Effector memory CD8-positive, alpha-beta T cell (primary cell): Measurements from ENCODE around the gene MAOA.
"Not testable (repeated sequence)": the region's sequence is repeated elsewhere in the genome, so short reads cannot be mapped to it uniquely, and the experiment has no call there.

Experiments
- ATAC-seq: fragments of 150-1000 bp; cut with Tn5 transposase; replicated peaks from 2 replicates; pipeline ENCODE4 v1.10.0; 2021; ENCODE audit warnings: mild to moderate bottlenecking, moderate library complexity
- DNase-seq, 3 experiments: peaks; one replicate each; pipeline ENCODE4 v3.0.0; 2021
- H3K27ac Mint-ChIP-seq, 2 donors: one replicate each; pipeline ENCODE4 v1.8.0; 2022; ENCODE audit warnings: mild to moderate bottlenecking in 2 of 2, mixed read lengths in 2 of 2, moderate library complexity in 2 of 2
- H3K27me3 Mint-ChIP-seq, 2 donors: one replicate each; pipeline ENCODE4 v1.8.0; 2022; ENCODE audit warnings: mixed read lengths in 2 of 2
- H3K36me3 Mint-ChIP-seq: one replicate; pipeline ENCODE4 v1.8.0; 2022; ENCODE audit warnings: mild to moderate bottlenecking, moderate library complexity, mixed read lengths; ENCODE audit not compliant: insufficient read depth
- H3K4me1 Mint-ChIP-seq, 2 donors: one replicate each; pipeline ENCODE4 v1.8.0; 2022; ENCODE audit warnings: low read depth in 2 of 2, mixed read lengths in 2 of 2
- H3K4me3 Mint-ChIP-seq, 2 donors: one replicate each; pipeline ENCODE4 v1.8.0; 2022; ENCODE audit warnings: mild to moderate bottlenecking in 2 of 2, mixed read lengths in 2 of 2, moderate library complexity in 2 of 2
- H3K9me3 Mint-ChIP-seq, 2 donors: one replicate each; pipeline ENCODE4 v1.8.0; 2022; ENCODE audit warnings: mixed read lengths in 2 of 2
- total RNA-seq, 9 experiments: gene quantifications; one replicate each; lab custom pipeline; 2026; lab: John Stamatoyannopoulos, UW

Gene MAOA
- 0 to 21.8 (median 1.3) reads per million in 9 experiments for total RNA-seq

DNA sequence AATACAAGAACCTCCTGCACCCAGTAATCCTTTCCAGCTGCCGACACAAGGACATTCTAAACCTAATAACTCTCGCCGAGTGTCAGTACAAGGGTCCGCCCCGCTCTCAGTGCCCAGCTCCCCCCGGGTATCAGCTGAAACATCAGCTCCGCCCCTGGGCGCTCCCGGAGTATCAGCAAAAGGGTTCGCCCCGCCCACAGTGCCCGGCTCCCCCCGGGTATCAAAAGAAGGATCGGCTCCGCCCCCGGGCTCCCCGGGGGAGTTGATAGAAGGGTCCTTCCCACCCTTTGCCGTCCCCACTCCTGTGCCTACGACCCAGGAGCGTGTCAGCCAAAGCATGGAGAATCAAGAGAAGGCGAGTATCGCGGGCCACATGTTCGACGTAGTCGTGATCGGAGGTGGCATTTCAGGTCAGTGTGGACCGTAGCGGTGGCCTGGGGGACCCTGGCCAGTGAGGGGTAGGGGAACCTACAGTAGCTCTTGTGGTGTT, at the start of gene MAOA:
TSS of gene MAOA (plus strand) at position 295 of the 490 bp plus-strand sequence. CDS start at position 338, 43 bp downstream.
- Mint-ChIP-seq H3K27me3 (no peaks in the 10 kb centered on the region), H3K27ac (peak within 1 kb of the TSS; percentile 57 to 75), H3K9me3 (no peaks in the 10 kb centered on the region), H3K4me3 (peak within 1 kb of the TSS; percentile 85 to 93), H3K36me3 (peaks cover 11% of the 10 kb centered on the region), H3K4me1 (peaks cover 9 to 14% of the 10 kb centered on the region in 2 donors)
- no peak for ATAC-seq
- peak in 2 of 3 experiments; percentile 6 to 8 for DNase-seq

DNA sequence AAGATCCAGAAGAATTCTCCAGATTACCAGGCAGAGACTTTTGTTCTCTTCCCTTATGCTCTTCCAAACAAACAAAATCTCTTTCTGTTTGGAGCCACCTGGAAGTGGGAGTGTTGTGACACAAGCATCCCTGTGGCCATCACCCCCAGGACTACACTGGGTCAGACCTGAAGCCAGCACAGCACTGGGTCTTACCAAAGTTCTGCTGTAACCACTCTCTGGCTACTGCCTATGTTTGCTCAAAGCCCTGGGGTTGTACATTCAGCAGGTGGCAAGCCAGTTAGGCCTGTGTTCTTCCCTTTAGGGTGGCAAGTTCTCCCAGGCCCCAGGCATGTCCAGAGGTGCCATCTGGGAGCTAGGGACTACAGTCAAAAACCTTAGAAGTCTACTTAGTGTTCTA, 43.7 kb upstream of the MAOA start:
- Mint-ChIP-seq H3K27me3 (peaks cover 23 to 30% of the 10 kb centered on the region in 2 donors), H3K27ac (no peak overlapping the region), H3K4me3 (no peak overlapping the region), H3K9me3 (no peaks in the 10 kb centered on the region), H3K36me3 (no peaks in the 10 kb centered on the region), H3K4me1 (no peaks in the 10 kb centered on the region)
- DNase-seq (no peak), ATAC-seq (no peak)

DNA sequence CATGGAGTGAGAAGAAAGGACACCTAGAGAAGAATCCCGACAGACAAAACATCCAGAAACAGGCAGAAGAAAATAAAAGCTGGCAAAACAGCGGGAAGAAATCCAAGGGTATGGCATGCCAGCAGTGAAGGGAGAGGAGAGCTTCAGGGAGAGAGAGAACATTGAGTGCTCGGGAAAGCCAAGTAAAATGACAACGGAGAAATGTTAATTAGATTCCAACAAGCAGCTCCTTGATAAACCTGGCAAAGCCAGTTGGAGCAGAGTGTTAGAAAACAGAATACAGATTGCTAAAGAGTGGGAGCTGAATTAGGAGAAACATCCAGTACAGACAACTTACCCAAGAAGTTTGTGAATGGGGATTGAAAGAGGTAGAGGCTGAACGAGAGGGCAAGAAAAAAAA, 40.4 kb upstream of the MAOA start:
- no peaks in the 10 kb centered on the region for H3K36me3 Mint-ChIP-seq
- H3K9me3 Mint-ChIP-seq = no peaks in the 10 kb centered on the region
- peaks cover 17 to 30% of the 10 kb centered on the region in 2 donors for H3K27me3 Mint-ChIP-seq

DNA sequence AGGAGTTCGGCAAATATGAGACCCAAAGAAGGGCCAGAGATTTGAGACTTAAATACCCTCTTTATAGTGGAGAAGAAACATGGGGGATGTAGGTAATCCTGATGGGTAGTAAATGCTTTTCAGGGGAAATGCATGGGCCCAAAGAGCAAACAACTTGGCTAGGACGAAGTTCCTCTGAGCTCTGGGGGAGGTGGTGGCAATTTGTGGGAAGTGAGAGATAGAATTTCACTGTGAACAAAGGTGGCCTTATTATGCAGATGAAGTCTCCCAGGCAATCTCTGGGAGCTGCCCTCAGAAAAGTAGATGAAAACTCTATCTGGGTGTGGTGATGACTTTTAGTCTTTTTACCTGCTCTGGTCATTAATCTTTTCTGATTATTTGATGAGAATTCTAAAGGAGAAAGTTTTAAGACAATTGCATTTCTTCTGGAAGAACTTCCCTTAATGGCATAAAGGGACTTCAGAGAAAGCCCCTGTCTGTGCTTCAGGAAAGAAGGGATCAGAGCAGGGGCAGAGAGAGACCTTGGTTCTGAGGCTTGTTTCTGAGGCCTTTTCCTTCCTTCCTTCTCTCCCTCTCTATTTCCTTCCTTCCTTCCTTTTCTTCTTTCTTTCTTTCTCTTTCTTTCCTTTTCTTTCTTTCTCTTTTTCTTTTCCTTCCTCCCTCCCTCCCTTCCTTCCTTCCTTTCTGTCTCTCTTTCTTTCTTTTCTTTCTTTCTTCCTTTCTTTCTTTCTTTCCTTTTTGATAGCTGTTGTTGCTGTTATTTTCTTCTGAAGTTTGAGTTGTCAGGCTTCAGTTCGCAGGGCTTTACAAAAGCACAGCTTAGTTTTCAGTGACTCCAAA, 37.5 kb upstream of the MAOA start:
- DNase-seq (no peak), ATAC-seq (no peak)
- no peaks in the 10 kb centered on the region for H3K9me3 Mint-ChIP-seq
- no peak overlapping the region for H3K4me3 Mint-ChIP-seq
- H3K27ac Mint-ChIP-seq = no peak overlapping the region
- H3K36me3 Mint-ChIP-seq = no peaks in the 10 kb centered on the region
- H3K4me1 Mint-ChIP-seq = no peaks in the 10 kb centered on the region
- H3K27me3 Mint-ChIP-seq = peaks cover 17 to 24% of the 10 kb centered on the region in 2 donors

More for the DNA sequence above, 40.4 kb upstream of the MAOA start:
- DNase-seq = no peak
- no peak for ATAC-seq
- Mint-ChIP-seq H3K4me3 (no peak overlapping the region), H3K27ac (no peak overlapping the region), H3K4me1 (no peaks in the 10 kb centered on the region)

DNA sequence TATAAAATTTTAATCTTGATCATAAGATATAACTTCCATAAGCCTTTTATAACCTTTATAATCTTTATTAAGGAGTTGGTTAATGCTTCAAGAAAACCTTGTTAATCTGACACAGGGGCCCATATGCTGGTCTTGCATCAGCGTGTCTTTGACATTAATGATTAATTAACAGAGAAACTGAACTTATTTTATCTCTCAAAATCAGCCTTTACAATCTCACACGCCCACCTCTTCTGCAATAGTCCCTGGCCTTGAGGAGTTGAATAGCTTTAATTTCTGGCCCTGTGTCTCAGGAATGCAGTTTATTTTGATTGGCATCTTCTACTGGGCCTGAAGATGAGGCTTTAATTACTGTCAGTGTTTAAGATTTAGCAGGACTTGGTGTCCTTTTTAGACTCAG, 36.2 kb upstream of the MAOA start:
- H3K27me3 Mint-ChIP-seq = peaks cover 16 to 17% of the 10 kb centered on the region in 2 donors
- H3K36me3 Mint-ChIP-seq, DNase-seq, H3K9me3 Mint-ChIP-seq, ATAC-seq, H3K4me3 Mint-ChIP-seq, H3K27ac Mint-ChIP-seq, H3K4me1 Mint-ChIP-seq: not testable (repeated sequence)

DNA sequence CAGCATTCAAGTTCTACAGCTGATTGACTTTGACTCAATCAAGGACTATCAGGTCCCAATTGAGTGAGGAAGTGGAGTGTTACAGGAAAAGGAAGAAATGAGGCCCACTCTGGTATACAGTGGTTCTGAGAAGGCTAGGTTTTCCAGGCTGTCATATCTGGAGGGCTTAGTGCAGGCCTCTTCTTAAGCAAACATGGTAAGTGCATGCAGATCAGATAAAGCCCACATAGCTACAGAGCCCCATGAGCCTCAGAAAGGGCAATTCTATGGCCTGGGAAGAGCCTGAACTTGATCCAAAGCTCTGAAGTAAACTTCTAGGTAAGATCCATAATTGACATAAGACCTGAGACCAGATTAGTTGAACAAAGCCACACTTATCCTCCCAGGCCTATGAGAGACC, 29.0 kb upstream of the MAOA start:
- ATAC-seq (no peak), DNase-seq (no peak)
- H3K9me3 Mint-ChIP-seq = no peaks in the 10 kb centered on the region
- H3K27ac Mint-ChIP-seq = no peak overlapping the region
- H3K36me3 Mint-ChIP-seq = no peaks in the 10 kb centered on the region
- peaks cover 0 to 6% of the 10 kb centered on the region in 2 donors for H3K27me3 Mint-ChIP-seq
- H3K4me1 Mint-ChIP-seq = no peaks in the 10 kb centered on the region
- H3K4me3 Mint-ChIP-seq = no peak overlapping the region

DNA sequence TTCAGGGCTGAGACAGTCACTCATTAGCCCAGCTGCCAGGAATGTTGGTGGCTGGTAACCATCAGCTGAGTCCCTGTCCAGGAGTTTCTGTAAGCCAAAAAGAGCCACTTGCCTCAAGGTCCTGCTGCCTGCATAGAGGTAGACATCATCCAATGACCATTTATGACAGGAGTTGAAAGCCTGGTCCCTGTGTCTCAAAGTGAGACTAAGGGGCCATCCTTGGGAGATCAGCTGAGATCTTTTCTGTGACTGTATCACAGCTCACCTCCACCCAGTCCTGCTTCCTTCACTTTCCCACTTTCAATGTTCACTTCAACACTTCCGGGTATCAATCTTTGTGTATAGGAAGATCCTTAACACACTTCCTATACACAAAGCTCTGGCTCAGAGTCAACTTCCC, 28.4 kb upstream of the MAOA start:
- DNase-seq (no peak), ATAC-seq (no peak)
- no peaks in the 10 kb centered on the region for H3K36me3 Mint-ChIP-seq
- no peaks in the 10 kb centered on the region for H3K4me1 Mint-ChIP-seq
- H3K9me3 Mint-ChIP-seq = no peaks in the 10 kb centered on the region
- no peak overlapping the region for H3K27ac Mint-ChIP-seq
- H3K4me3 Mint-ChIP-seq = no peak overlapping the region
- peaks cover 0 to 6% of the 10 kb centered on the region in 2 donors for H3K27me3 Mint-ChIP-seq

DNA sequence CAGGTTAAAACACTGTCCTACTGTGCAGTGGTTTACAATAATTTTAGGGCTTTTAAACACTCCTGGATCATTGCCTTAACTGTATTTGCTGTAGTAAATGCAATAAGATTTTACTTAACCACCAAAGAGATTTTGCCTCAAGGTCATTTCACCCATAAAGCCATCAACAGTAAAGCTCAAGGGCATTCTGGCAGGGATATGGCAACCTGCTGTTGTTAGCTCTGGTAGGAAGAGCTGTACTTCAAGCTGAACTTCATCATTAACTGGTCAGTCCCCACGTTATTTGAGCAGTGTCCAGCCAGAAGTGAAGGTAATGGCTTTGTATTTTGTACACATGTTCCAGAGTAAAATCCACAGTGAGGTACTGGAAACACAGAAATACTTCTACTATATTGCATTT, 26.9 kb upstream of the MAOA start:
- ATAC-seq = no peak
- H3K9me3 Mint-ChIP-seq = no peaks in the 10 kb centered on the region
- no peak overlapping the region for H3K4me3 Mint-ChIP-seq

DNA sequence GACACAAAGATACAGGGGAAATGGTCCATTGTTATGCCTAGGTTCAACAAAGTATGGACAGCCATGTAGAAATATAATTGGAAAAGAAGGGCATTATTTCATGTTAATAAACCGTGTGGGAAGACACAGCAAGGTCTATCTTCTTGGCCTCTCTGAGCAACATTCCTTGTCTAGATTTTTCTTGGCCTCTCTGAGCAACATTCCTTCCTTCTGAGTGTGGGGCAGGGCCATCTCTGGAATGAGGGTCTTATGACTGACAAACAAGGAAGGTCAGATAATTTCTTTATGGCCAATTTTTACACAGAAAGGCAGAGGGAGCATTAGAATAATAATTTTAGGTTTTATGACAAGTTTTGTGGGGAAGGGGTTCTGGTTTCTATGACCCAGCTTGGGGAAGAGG, 24.3 kb upstream of the MAOA start:
- Mint-ChIP-seq H3K4me1 (no peaks in the 10 kb centered on the region), H3K4me3 (no peak overlapping the region), H3K27ac (no peak overlapping the region), H3K9me3 (no peaks in the 10 kb centered on the region), H3K27me3 (peaks cover 13 to 18% of the 10 kb centered on the region in 2 donors), H3K36me3 (no peaks in the 10 kb centered on the region)
- no peak for ATAC-seq
- no peak for DNase-seq

More for the DNA sequence above, 26.9 kb upstream of the MAOA start:
- no peaks in the 10 kb centered on the region for H3K36me3 Mint-ChIP-seq
- H3K4me1 Mint-ChIP-seq = no peaks in the 10 kb centered on the region
- no peak overlapping the region for H3K27ac Mint-ChIP-seq
- DNase-seq = no peak
- peaks cover 0 to 9% of the 10 kb centered on the region in 2 donors for H3K27me3 Mint-ChIP-seq

DNA sequence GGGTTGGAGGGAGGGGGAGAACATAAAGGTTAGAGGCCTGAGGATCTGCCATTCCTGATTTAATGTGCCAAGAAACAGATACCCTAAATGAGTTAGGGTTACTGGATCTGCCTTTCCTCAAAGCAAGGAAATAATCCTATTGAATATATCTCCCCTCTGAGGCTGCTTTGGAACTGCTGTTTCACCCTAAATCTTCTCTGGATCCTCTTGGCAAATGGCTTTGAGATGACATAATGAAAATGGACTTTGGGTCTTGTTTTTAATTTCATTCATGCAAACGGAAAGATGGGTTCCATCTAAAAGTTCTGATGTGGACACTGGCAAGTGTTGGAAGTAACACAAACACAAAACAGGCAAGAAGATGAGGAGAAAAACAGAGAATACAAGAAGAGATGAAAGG, 23.0 kb upstream of the MAOA start:
- no peaks in the 10 kb centered on the region for H3K36me3 Mint-ChIP-seq
- no peaks in the 10 kb centered on the region for H3K4me1 Mint-ChIP-seq
- peaks cover 19 to 23% of the 10 kb centered on the region in 2 donors for H3K27me3 Mint-ChIP-seq
- DNase-seq (no peak), ATAC-seq (no peak)
- H3K27ac Mint-ChIP-seq = no peak overlapping the region
- no peaks in the 10 kb centered on the region for H3K9me3 Mint-ChIP-seq
- H3K4me3 Mint-ChIP-seq = no peak overlapping the region

DNA sequence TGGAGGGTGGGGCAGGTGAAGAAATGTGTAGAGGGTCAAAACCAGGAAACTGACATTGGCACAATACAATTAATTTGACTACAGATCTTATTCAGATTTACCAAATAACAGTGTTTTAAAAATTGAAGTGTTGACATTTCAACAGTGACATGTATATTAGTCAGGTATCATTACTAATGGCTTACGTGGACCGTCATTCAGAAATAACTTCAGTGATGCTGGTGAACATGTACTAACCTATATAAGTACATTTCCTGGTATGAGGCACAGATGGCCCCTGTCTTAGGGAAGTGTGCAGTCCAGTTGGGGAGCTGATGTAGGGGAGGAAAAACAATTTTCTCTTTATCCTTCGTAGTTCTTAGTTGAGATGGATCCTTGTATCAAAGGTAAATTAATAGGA, 22.3 kb upstream of the MAOA start:
- H3K36me3 Mint-ChIP-seq = no peaks in the 10 kb centered on the region
- H3K9me3 Mint-ChIP-seq = no peaks in the 10 kb centered on the region
- H3K4me3 Mint-ChIP-seq = no peak overlapping the region
- H3K4me1 Mint-ChIP-seq = no peaks in the 10 kb centered on the region
- DNase-seq (no peak), ATAC-seq (no peak)
- H3K27ac Mint-ChIP-seq = no peak overlapping the region
- peaks cover 25 to 26% of the 10 kb centered on the region in 2 donors for H3K27me3 Mint-ChIP-seq

DNA sequence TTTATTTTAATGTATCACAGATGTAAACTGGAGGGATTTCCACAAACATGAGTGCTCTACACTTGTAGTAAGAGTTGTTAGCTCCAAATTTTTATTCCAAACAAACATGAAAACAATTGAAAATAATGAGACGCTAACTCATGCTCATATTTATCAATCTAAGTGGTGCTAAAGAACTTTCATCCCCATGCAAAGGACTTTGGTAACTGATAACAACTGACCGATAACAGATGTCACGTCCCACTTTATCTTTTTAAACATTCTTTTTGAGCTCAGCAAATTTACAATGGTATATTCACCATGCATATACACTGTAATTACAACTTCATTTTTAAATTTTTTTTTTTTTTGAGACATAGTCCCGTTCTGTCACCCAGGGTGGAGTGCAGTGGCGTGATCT, 15.6 kb upstream of the MAOA start:
- Mint-ChIP-seq H3K9me3 (no peaks in the 10 kb centered on the region), H3K27me3 (peaks cover 13 to 26% of the 10 kb centered on the region in 2 donors), H3K36me3 (no peaks in the 10 kb centered on the region), H3K27ac (no peak overlapping the region), H3K4me3 (no peak overlapping the region), H3K4me1 (no peaks in the 10 kb centered on the region)
- DNase-seq (no peak), ATAC-seq (no peak)

DNA sequence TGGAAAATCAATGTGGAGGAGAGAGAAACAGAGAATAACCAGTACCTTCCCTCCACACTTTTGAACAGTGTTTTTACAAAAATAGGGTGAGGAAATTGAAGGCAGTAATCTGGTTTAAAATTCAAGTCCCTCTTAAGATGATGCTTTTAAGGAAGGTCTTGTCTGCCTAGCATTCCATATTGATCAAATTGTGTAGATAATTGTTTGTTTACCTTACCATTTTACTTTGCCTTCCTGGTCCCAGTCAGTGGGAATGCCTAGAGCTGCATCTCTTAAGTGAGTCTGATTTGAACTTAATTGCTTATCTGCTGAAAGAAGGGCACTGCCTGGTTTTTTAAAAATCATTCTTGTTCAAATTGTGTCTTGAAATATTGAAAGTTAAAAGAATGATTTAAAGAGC, 14.4 kb upstream of the MAOA start:
- DNase-seq = no peak
- Mint-ChIP-seq H3K4me1 (no peaks in the 10 kb centered on the region), H3K27me3 (peaks cover 8 to 20% of the 10 kb centered on the region in 2 donors), H3K4me3 (no peak overlapping the region), H3K36me3 (no peaks in the 10 kb centered on the region), H3K27ac (no peak overlapping the region), H3K9me3 (no peaks in the 10 kb centered on the region)
- ATAC-seq = no peak

DNA sequence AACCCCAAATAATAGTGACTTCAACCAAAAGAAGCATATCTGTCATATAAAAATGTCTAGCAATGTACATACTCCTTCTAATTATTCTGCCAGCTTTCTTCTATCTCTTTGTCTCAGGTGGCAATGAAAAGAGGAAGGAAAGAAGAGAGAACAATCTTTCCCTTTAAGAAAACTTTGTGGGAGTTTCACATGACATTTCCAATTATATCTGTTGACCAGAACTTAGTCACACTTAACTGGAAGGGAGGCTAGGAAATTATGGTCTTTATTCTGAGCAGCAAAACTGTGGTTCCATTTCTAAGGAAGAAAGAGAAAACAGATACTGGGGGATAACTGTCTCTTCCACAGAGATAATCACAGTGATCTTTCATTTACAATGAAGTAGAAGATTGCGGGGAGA, 12.9 kb upstream of the MAOA start:
- peaks cover 5 to 13% of the 10 kb centered on the region in 2 donors for H3K27me3 Mint-ChIP-seq
- no peaks in the 10 kb centered on the region for H3K9me3 Mint-ChIP-seq
- no peaks in the 10 kb centered on the region for H3K36me3 Mint-ChIP-seq
- no peak for DNase-seq
- no peak overlapping the region for H3K4me3 Mint-ChIP-seq
- no peak overlapping the region for H3K27ac Mint-ChIP-seq
- no peaks in the 10 kb centered on the region for H3K4me1 Mint-ChIP-seq
- ATAC-seq = no peak
